NB4 (cell line): ENCODE results near the gene CMYA5.

Experiments
- CTCF ChIP-seq: IDR thresholded peaks from one replicate; pipeline ENCODE4 v1.5.1; 2012; ENCODE audit warnings: low read depth, low read length
- MAX ChIP-seq: IDR thresholded peaks from 2 replicates; pipeline ENCODE4 v1.6.1; 2011; ENCODE audit warnings: low read depth, low read length
- POLR2A ChIP-seq: IDR thresholded peaks from 2 replicates; pipeline ENCODE4 v1.6.1; 2011; ENCODE audit warnings: mild to moderate bottlenecking; ENCODE audit not compliant: insufficient read length; ENCODE audit errors: extremely low read depth

- TF ChIP-seq CTCF (no peak), MAX (no peak), POLR2A (no peak)
These were observed 81.8 kb downstream of the CMYA5 start for GRCh38 chr5:79771387-79771786.
